ENCODE results near the gene PXN. TPM values are rescaled to one million over a fixed set of nuclear protein-coding genes. Genes with fewer than 3 reads are reported as not detected.

PXN gene
- total and polyA plus RNA-seq, 4 donors: 6.0 to 13.1 (median 12.3) TPM

DNA sequence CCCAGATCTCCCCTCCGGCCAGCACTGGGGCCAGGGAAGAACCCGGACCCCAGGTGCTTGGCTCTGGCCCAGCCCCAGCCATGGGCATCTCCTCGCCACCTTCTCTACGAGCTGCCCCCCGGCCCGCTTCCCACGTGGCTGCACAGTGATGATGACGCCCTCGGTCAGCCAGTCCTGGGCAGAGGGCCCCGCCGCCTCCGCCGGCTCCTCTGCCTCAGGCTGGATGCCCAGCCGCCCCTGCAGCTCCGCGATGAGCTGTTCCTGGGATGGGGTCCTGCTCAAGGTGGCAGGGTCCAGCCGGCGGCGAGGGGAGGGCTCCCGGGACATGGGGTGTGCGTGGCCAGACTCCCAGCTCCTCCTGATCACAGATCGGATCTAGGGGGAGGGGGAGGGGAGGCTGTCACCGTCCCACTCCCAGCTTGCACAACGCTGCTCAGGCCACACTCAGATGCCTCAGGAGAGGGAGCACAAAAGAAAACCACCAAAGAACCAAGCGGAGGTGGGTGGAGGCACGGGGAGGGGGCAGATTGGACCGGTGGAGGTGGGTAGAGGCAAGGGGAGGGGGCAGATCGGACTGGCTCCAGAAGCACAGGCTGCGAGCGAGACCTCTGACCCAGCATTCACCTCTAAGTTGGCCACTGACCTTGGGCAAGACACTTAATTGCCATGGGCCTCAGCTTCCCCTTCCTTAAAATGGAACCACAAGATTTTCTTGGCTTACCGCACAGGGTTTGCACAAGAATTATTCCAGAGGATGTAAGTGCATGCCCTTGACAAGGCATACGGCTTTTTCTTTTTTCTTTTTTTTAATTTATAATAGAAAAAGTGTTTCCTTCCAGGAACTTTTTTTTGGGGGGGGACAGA, 48.6 kb downstream of the PXN start:
- H3K36me3 ChIP-seq (ENCODE audit: control insufficient read depth in 4 of 4, insufficient read depth in 3 of 4, low read depth in 1 of 4, low read length in 3 of 4): peaks cover 6 to 74% (median 28%) of the 10 kb centered on the region in 4 donors
- H3K9me3 ChIP-seq (ENCODE audit: control insufficient read depth in 4 of 4, low read length in 3 of 4): no peaks in the 10 kb centered on the region
- peaks cover 0 to 4% (median 0%) of the 10 kb centered on the region in 4 donors for H3K4me1 ChIP-seq (ENCODE audit: control insufficient read depth in 4 of 4, insufficient read depth in 4 of 4, low read length in 3 of 4)
- H3K9ac ChIP-seq (ENCODE audit: low read depth in 1 of 2, low read length in 2 of 2): no peak overlapping the region
- no peak overlapping the region for H3K27ac ChIP-seq (ENCODE audit: low read depth in 1 of 2, low read length in 2 of 2)
- TF ChIP-seq NR2F2 (IDR thresholded peaks at IDR 0.05) (no peak), HNF4A (conservative IDR thresholded peaks at IDR 0.05) (no peak), HNF4G (IDR thresholded peaks at IDR 0.05) (no peak), RXRA (IDR thresholded peaks at IDR 0.05) (no peak), FOXA2 (IDR thresholded peaks at IDR 0.05) (no peak), FOXA1 (IDR thresholded peaks at IDR 0.05) (no peak), EGR1 (IDR thresholded peaks at IDR 0.05; ENCODE audit: low read depth in 2 of 2) (no peak), ATF3 (IDR thresholded peaks at IDR 0.05) (no peak), TAF1 (conservative IDR thresholded peaks at IDR 0.05) (no peak), CTCF (IDR thresholded peaks at IDR 0.05; ENCODE audit: low read depth, low read length, missing input control) (no peak), MAX (IDR thresholded peaks at IDR 0.05) (no peak), GABPA (IDR thresholded peaks at IDR 0.05 in 1 of 2, conservative IDR thresholded peaks at IDR 0.05 in 1 of 2) (no peak), JUND (IDR thresholded peaks at IDR 0.05) (no peak), YY1 (IDR thresholded peaks at IDR 0.05) (no peak), SP1 (IDR thresholded peaks at IDR 0.05) (no peak), RAD21 (IDR thresholded peaks at IDR 0.05) (no peak)
- TF ChIP-seq, protein P1, sequence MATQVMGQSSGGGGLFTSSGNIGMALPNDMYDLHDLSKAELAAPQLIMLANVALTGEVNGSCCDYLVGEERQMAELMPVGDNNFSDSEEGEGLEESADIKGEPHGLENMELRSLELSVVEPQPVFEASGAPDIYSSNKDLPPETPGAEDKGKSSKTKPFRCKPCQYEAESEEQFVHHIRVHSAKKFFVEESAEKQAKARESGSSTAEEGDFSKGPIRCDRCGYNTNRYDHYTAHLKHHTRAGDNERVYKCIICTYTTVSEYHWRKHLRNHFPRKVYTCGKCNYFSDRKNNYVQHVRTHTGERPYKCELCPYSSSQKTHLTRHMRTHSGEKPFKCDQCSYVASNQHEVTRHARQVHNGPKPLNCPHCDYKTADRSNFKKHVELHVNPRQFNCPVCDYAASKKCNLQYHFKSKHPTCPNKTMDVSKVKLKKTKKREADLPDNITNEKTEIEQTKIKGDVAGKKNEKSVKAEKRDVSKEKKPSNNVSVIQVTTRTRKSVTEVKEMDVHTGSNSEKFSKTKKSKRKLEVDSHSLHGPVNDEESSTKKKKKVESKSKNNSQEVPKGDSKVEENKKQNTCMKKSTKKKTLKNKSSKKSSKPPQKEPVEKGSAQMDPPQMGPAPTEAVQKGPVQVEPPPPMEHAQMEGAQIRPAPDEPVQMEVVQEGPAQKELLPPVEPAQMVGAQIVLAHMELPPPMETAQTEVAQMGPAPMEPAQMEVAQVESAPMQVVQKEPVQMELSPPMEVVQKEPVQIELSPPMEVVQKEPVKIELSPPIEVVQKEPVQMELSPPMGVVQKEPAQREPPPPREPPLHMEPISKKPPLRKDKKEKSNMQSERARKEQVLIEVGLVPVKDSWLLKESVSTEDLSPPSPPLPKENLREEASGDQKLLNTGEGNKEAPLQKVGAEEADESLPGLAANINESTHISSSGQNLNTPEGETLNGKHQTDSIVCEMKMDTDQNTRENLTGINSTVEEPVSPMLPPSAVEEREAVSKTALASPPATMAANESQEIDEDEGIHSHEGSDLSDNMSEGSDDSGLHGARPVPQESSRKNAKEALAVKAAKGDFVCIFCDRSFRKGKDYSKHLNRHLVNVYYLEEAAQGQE (IDR thresholded peaks at IDR 0.05): no peak
- TF ChIP-seq, protein P2, sequence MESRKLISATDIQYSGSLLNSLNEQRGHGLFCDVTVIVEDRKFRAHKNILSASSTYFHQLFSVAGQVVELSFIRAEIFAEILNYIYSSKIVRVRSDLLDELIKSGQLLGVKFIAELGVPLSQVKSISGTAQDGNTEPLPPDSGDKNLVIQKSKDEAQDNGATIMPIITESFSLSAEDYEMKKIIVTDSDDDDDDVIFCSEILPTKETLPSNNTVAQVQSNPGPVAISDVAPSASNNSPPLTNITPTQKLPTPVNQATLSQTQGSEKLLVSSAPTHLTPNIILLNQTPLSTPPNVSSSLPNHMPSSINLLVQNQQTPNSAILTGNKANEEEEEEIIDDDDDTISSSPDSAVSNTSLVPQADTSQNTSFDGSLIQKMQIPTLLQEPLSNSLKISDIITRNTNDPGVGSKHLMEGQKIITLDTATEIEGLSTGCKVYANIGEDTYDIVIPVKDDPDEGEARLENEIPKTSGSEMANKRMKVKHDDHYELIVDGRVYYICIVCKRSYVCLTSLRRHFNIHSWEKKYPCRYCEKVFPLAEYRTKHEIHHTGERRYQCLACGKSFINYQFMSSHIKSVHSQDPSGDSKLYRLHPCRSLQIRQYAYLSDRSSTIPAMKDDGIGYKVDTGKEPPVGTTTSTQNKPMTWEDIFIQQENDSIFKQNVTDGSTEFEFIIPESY (IDR thresholded peaks at IDR 0.05): no peak
- no peaks in the 10 kb centered on the region for H3K27me3 ChIP-seq (ENCODE audit: control insufficient read depth in 4 of 4, insufficient read depth in 4 of 4, low read length in 3 of 4)
- WGBS: 88% methylated on average over 32 of the region's 32 CpGs
- no peak for DNase-seq (ENCODE audit: low spot score)
- no peak overlapping the region for H3K4me3 ChIP-seq (ENCODE audit: low read depth in 1 of 3, low read length in 3 of 3)
